ENCODE data around the gene SLC38A5.

SLC38A5 gene

GRCh38 chrX:48504261-48504660, 34.2 kb upstream of the SLC38A5 start:
- no peak for TF ChIP-seq BACH2 (CRISPR knock-in tag; IDR thresholded peaks at IDR 0.05; ENCODE audit: borderline replicate concordance)
- no peak for TF ChIP-seq SNAI2 (CRISPR knock-in tag; IDR thresholded peaks at IDR 0.05)
- no peak for TF ChIP-seq GLIS3 (CRISPR knock-in tag; IDR thresholded peaks at IDR 0.05)
- TF ChIP-seq PATZ1 (CRISPR knock-in tag; IDR thresholded peaks at IDR 0.05; ENCODE audit: borderline replicate concordance), result no peak
- TF ChIP-seq ISL1 (CRISPR knock-in tag; IDR thresholded peaks at IDR 0.05), result no peak
- no peak for TF ChIP-seq TSHZ2 (CRISPR knock-in tag; IDR thresholded peaks at IDR 0.05)
- no peak for ATAC-seq

- peak; percentile 85 for ATAC-seq
- TF ChIP-seq ZFP3 (CRISPR knock-in tag; IDR thresholded peaks at IDR 0.05) (no peak), TOX (CRISPR knock-in tag; IDR thresholded peaks at IDR 0.05; ENCODE audit: borderline replicate concordance) (no peak), ISL1 (CRISPR knock-in tag; IDR thresholded peaks at IDR 0.05) (no peak), BACH2 (CRISPR knock-in tag; IDR thresholded peaks at IDR 0.05; ENCODE audit: borderline replicate concordance) (no peak), GLIS3 (CRISPR knock-in tag; IDR thresholded peaks at IDR 0.05) (no peak), ZNF70 (CRISPR knock-in tag; IDR thresholded peaks at IDR 0.05) (no peak), SNAI2 (CRISPR knock-in tag; IDR thresholded peaks at IDR 0.05) (no peak), PATZ1 (CRISPR knock-in tag; IDR thresholded peaks at IDR 0.05; ENCODE audit: borderline replicate concordance) (no peak), OSR1 (CRISPR knock-in tag; IDR thresholded peaks at IDR 0.05) (no peak)
Observed at GRCh38 chrX:48498374-48498809, 28.3 kb upstream of the SLC38A5 start.

GRCh38 chrX:48497871-48498270, 27.8 kb upstream of the SLC38A5 start:
- ATAC-seq, result peak; percentile 36
- TF ChIP-seq ZNF8 (CRISPR knock-in tag; IDR thresholded peaks at IDR 0.05) (no peak), BACH2 (CRISPR knock-in tag; IDR thresholded peaks at IDR 0.05; ENCODE audit: borderline replicate concordance) (no peak), CSRNP3 (CRISPR knock-in tag; IDR thresholded peaks at IDR 0.05) (no peak), ZFP3 (CRISPR knock-in tag; IDR thresholded peaks at IDR 0.05) (no peak), ZFP30 (CRISPR knock-in tag; IDR thresholded peaks at IDR 0.05) (no peak), TOX (CRISPR knock-in tag; IDR thresholded peaks at IDR 0.05; ENCODE audit: borderline replicate concordance) (no peak), SNAI2 (CRISPR knock-in tag; IDR thresholded peaks at IDR 0.05) (no peak)

- TF ChIP-seq TCF4 (CRISPR knock-in tag; IDR thresholded peaks at IDR 0.05; ENCODE audit: borderline replicate concordance) (no peak), ZNF565 (CRISPR knock-in tag; conservative IDR thresholded peaks at IDR 0.05; ENCODE audit: low read depth) (no peak), ISL1 (CRISPR knock-in tag; IDR thresholded peaks at IDR 0.05) (no peak), OSR1 (CRISPR knock-in tag; IDR thresholded peaks at IDR 0.05) (no peak), PPARA (CRISPR knock-in tag; IDR thresholded peaks at IDR 0.05; ENCODE audit: borderline replicate concordance) (no peak), RARB (CRISPR knock-in tag; IDR thresholded peaks at IDR 0.05) (no peak), TSHZ2 (CRISPR knock-in tag; IDR thresholded peaks at IDR 0.05) (no peak), ZFP3 (CRISPR knock-in tag; IDR thresholded peaks at IDR 0.05) (no peak)
Observed at GRCh38 chrX:48496660-48497059, 26.6 kb upstream of the SLC38A5 start.

More at GRCh38 chrX:48496660-48497059, 26.6 kb upstream of the SLC38A5 start:
- no peak for ATAC-seq
